NCI-H2029 (cell line): ENCODE measurements around the gene TREH.
"Not testable (repeated sequence)": the region's sequence is repeated elsewhere in the genome, so short reads cannot be mapped to it uniquely, and the experiment has no call there.

Experiments used
- DNase-seq: peaks from one replicate; lab custom pipeline; 2025; lab: John Stamatoyannopoulos, UW

TREH gene

DNA sequence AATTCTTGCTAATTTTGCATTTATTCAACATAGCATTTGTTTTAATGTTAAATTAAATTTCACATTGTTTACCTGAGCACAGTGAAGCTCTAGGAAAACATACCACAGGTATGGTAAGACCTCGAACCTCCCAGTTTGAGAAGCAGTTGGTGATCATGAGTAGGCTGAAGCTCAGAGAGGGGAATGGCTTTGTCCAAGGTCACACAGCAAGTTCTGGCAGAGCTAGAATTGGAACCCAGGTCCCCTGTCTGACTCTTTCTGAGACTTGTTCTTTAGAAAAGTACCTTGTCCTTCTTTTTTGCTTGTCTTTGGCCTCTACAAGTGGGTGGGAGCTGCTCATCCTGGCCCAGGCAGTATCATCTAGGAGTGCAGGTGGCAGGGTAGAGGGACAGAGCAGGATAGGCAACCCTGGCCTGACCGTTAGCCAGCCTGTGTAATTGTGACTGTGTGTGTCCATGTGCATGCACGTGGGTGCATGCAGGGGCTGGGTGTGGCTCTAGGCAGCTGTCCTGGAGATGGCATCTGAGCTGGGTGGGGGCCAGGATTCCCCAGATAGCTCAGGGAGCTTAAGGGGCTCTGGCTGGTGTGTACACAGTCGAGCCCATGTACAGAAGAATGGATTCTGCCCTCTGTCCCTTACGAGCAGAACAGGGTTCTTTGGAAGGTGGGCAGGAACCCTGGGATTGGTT is 50.4 kb downstream of the TREH start:
- DNase-seq, result no peak

DNA sequence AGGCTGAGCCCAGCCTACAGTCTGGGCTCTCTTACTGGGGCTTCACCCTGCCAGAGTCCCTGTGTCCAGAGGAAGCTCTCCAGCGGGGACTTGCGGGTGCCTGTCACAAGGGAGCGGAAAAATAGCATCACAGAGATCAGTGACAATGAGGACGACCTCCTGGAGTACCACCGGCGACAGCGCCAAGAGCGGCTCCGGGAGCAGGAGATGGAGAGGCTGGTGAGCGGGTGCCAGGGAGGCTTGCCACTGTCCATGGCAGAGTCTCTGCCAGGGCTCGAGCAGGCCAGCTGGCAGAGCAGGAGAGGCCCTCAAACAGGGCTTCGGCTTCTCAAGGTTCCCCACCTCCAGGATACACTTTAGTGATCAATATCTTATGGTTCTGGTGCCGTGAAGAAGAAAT is 51.0 kb downstream of the TREH start:
- peak; percentile 34 for DNase-seq

DNA sequence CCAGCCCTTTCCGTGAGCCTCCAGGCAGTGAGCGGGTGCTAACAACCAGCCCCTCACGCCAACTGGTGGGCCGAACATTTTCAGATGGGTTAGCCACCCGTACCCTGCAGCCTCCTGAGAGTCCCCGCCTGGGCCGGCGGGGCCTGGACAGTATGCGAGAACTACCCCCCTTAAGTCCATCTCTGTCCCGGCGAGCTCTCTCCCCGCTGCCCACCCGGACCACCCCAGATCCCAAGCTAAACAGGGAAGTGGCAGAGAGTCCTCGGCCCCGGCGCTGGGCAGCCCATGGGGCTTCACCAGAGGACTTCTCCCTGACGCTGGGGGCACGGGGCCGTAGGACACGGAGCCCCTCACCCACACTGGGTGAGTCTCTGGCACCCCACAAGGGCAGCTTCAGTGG is 51.4 kb downstream of the TREH start:
- no peak for DNase-seq

DNA sequence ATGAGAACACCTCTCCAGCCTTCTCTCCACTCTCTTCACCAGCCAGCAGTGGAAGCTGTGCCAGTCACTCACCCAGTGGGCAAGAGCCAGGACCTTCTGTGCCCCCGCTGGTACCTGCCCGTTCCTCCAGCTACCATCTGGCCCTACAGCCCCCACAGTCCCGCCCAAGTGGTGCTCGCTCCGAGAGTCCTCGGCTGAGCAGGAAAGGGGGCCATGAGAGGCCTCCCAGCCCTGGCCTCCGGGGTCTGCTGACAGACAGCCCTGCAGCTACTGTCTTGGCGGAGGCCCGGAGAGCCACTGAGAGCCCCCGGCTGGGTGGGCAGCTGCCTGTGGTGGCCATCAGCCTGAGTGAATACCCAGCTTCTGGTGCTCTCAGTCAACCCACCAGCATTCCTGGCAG is 51.9 kb downstream of the TREH start:
- DNase-seq, result no peak

DNA sequence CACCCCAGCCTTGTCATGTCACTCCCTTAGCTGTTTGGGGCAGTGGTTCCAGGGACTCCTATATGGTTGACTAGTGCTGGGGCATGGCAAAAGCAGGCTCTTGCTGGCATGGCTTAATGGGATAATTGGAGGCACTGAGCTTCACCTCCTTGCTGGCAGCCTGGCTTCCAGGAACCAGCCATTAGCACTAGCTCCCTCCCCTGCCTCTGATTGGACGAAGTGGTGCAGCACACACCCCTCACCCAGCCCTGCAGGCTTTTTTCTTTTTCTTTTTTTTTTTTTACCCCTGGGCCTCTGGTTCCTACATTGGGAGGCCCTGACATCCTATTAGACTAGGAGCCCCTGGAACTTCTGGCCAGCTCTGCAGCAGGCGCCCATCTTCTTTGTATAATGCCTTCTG is 53.5 kb downstream of the TREH start:
- DNase-seq, result peak; percentile 49

DNA sequence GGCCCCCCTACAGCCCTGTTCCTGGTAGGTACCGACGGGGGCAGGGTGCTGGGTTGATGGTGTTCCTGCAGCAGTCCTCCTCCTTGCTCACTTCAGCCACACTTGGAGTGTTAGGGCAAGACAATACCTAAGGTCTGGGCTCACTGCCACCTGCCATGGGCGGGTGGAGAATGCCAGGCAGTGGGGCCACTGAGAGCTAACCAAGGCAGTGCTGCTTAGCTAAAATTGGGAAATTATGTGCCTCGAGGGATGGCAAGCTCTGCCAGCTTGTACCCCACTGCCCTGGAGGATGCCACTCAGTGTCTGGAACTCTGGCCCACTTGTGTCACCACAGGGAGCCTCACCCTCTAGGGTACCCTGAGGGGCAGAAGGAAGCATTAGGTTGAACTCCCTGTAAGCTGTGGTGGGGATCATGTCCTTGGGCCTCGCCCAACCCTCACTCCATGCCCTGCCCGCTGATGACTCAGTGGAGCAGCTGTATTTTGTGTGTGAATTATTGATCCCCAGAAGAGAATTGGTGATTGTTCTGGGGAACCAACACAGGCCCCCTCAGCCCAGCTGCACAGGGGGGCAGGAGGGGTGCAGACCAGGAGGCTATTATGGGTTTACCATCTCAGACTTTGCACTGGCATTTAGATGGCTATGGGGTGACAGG is 54.3 kb downstream of the TREH start:
- DNase-seq, result peak; percentile 89

DNA sequence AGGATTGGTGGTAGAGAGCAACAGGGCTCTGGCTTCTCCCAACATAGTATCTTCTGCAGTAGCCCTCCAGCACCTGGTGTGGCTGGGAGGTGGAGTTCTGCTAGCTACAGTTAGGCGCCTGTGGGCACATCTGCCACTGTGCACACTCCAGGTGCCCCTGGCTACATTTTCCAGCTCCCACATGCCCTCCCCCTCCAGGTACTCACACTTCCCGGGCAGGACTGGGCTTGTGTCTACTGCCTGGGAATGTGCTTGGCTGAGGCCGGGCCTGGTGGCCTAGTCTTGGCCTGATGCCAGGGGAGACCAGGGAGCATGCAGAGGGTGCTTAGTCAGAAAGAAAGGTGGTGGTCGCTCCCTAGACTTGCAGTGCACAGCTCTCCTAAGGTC is 56.2 kb downstream of the TREH start:
- peak; percentile 72 for DNase-seq

DNA sequence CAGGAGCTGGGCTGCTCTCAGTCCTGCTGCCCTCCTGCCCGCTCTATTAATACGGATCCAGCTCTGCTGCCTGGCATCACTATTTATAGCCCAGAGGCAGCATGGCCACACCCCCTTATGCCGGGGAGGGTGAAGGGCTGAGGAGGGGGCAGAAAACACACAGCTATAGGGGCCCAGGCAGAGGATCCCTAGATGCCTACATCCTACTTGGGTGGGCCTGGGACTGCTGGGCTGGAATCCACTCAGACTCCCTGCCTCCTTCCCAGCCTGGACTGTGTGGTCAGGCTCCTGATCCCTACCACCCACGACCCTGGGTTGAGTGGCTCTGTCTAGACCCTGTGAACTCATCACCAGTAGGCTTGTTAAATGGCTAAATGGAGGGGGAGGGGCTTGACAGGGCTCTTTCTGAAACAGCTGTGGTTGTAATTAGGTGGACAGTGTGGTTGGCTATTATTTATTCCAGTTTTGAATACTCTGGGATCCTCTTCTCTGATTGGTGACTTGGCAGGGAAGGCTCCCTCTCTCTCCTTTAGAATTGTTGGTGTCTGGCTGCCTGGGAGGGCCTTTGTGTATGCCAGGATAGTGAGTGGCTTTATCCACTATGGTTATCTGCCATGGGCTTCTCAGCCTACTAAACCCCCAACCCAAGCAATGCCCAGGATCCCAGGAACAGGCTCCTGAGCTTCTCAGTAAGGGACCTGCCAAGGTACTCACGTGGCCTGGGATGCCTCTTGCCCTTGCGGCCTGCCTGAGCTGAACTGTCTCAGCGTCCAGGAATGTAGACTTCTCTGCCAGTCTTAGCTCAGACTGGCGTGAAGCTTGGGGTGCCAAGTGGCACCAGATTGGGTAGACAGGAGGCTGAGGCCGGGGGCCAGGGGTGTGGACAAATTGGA is 56.8 kb downstream of the TREH start:
- peak; percentile 69 for DNase-seq

DNA sequence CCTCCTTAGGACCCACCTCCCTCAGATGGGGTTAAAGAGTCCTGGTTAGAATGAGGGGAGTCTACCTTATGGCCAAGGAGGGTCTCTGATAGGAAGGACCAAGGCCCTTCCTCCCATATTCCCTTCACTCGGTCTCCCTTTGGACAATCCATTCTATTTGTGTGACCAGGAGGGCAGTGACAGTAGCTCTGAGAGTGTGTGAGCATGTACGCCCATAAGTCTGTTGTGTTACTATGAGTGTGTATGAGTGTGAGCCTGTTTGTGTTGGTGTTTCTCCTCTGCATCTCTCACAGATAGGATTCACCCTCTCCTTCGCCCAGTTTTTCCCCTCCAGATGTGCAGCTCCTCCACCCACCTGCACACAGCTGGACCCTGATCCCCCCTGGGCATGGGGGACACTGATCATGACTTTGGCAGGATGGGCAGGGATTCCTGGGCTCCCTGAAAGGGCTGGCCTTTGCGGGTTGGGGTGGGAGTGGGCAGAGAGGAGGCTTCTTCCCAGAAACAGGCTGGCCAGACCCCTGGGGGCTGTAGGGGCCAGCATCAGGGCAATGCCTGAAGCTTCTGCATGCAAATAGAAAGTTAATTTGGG is 57.6 kb downstream of the TREH start:
- no peak for DNase-seq

DNA sequence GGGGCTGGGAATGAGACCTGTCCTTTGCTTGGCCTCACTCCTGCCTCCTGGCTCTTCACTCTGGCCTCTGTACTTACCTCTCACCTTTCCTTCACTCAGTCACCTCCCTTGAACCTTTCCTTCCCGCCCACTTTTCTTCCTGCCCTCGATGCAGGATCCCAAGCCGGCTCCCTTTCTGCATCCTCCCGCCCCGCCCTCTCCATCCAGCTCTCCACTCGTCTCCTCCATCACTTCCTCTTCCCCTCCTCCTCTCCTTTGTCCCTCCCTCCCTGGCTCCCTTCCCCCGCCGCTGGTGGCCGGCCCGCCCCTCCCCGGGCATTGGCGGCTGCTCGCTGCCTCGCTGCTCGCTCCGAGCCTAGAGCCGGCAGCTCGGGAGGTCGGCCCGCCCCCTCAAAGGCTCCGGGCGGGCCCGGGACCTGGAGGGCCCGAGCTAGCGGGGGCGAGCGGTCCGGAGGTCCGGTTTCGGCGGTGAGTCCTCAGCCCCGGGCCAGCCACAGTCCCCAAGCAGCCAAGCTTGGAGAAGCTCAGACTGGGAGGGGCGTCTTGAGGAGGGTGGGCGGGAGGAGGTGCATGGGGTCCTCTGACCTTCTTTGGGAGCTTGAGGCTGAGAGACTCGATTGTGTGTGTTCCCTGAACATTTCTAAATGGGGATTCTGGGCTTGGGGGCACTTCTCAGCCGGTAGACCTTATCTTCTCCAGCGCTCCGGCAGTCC is 58.2 kb downstream of the TREH start:
- DNase-seq, result peak; percentile 87

DNA sequence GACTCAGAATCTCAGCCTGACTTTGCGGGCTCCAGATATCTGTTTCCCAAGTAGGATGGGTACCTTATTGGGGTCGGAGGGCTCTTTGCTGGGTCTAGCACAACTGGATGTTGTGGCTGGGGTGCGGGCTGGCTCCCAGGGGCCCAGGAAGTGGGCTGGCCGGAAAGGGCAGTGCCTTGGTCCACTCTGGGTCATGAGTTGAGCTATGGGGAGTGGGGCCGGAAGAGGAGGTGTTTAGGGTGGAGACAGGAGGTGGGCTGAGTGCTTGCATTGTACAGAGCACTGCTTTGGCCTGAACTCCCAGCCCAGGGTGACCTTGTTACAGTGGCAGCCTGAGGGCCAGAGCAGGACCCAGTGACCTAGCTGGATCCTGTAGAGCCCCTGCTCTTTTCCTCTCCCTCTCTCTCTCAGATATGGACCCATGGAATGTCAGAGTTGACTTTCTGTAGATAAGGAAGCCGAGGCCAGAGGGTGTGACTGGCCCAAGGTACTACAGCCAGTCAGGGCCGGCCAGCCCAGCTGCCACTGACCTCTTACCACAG is 58.9 kb downstream of the TREH start:
- no peak for DNase-seq

DNA sequence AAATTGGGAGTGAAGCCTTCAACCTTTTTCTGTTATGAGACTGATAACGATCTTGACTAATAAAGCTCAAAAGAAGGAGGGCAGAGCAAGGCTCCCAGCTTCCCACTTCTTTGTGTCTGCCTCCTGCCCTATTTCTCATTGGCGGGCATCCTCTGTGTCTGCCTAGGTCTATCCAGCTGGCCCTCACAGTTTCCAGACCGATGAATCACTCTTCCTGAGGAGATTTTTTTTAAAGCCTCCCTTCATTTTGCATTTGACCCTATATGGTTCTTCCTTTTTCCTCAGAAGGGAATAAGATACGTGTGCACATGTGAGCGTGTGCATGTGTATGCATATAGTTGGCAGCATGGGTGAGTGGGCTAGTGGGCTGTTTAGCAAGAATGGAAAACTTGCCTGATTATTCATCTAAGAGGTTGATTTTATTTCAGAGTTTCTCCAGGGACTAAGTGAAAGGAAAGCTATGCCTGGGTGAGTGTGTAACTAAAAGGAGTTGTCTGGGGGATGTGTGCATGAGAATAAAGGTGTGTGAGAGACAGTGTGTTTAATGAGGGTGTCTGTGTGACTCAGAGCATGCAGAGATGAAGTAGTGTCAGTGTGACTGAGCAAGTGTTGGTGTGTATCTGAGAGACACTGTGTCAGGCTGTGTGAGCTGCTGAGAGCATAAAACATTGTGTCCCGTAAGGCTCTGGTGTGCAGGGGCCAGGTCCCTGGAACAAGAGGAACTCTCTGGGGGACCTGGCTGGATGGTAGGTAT is 59.8 kb downstream of the TREH start:
- no peak for DNase-seq

DNA sequence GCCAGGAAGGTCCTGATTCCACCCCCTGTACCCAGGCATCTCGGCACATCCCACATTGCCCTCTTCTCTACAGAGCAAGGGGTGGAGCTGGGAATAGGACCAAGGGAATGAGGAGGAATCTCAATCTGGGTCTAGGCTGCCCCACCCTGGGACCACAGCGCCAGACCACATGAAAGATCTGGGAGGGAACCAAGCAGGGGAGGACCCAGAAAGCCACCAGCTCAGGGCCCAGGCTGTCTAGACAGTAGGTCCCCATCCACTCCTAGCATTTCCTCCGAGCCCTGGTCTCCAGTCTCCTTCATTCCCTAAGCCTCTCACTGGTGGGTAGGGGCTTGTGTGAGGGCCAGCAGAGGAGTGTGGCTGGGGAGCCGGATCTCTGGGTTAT is 60.5 kb downstream of the TREH start:
- DNase-seq, result no peak

DNA sequence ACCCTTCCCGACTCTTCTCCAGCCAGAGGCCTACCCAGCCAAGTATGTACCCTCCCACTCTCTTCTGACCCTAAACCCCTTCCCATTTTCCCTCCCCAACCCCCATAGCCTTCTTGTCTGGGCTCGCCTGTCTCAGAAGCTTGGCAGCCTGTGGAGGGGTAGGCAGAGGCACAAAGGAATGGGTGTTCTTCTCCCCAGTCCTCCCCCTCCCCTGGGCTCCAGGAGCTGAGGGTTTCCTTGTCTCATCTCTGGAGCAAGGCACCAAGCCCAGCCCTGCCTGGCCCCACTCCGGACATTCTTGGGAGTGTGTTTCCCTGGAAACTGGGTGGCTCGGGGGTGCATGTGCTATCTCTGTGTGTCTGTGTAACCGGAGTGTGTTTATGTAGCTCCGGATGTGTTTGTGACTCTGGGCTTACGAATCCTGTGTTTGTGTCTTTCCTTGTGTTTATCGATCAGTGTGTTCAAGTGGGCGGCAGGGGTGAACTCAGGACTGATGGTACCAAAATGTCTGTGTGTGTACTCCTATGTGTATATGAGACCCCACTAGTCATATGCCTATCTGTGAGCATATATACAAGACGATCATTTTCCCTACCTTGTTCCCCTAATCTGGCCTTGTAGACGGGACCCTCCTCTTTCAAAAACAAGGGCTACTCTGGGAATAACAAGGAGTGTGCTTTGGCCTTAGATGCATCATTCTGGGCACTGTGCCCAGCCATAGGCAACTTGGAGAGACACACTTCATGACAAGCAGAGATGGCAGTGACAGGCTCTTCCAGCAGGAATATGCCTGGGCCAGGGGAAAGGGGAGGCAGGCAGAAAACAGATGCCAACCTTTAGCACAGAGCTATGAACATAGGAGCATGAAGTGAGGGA is 61.1 kb downstream of the TREH start:
- DNase-seq, result no peak

DNA sequence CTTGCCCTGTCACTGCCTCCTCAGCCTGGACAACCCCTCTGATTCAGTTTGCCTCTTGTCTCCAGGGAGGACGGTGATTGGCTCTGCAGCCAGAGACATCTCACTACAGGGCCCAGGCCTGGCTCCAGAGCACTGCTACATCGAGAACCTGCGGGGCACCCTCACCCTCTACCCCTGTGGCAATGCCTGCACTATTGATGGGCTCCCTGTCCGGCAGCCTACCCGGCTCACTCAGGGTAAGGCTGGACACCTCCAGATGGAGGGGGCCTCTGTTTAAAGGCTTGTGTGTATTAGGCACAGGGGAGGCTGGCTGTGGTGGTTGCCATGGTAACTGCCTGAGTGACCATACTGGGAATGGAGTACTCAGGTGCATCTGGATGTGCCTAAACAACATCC is 63.5 kb downstream of the TREH start:
- DNase-seq, result no peak

DNA sequence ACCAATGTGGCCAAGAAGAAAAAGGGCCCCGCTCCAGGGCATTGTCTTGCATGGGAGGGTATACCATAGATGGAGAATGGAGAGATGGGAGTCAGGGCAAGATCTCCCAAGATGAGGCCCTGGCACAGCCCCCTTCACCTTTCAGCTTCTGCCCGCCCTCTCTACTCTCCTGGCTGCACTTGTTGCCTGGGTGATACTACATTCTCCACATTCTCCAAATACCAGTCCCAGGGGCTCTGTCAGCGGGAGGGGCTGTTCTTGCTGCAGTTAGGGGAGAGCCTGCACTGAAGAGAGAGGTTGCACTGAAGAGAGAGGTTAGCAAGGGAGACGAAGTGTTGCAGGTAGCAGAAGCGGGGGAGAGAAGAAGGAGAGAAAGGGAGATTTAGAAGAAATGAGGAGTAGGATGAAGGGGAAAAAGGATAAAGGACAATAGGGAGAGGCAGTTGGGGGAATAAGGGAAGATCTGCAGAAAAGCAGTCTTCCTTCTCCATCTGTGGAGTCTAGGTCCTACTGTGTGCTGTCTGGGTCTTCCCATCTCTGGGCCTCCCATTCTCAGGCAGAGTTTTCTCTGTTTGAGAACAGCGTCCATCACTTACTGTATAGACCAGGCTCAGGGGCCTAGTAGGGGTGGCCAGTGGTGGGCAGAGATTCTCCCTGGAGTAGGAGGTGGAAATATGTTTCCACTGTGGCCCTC is 64.0 kb downstream of the TREH start:
- DNase-seq, result no peak

DNA sequence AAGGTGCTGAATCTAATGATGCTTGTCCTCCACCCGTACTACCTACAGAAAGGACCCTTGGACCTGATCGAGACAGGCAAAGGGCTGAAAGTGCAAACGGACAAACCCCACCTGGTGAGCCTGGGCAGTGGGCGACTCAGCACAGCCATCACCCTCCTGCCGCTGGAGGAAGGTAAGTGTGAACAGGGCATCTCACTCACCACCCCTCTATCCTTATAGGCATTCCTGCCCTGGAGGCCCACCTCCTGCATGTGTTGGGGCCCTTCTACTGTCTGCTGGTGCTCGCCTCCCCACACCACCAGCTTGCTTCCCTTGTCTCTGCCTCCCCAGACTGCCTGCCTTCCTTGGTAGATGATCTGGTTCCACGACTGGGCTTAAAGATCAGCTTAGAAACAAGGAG is 64.9 kb downstream of the TREH start:
- DNase-seq, result no peak

DNA sequence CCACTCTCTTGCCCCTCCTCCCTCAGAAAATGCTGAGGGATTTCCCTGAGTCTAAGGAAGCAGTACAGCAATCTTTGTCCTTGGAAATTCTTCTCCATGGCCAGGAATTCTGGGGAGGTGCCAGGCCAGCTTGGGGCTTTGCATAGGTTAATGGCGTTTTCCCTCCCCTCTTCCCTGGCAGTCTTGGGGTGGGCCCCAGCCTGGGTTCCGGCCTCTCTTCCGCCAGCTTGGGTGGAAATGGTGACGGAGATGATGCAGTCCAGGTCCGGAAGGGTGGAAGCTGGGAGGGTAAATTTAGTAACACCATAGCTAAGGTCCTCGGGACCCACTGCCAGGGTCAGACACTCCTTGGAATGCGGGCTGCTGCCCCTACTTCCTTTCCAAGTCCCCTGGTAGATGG is 67.1 kb downstream of the TREH start:
- no peak for DNase-seq

DNA sequence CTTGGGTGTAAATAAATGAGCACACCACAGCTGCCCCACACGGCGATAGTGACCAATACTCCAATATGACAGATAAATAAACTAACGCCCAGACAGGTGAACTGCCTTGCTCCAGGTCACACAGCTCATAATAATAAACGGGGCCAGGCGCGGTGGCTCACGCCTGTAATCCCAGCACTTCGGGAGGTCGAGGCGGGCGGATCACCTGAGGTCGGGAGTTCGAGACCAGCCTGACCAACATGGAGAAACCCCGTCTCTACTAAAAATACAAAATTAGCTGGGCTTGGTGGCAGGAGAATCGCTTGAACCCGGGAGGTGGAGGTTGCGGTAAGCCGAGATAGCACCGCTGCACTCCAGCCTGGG is 68.0 kb downstream of the TREH start:
- not testable (repeated sequence) for DNase-seq
